Endometrial microvascular endothelial cells (primary cell): Measurements from ENCODE around the gene PLXNB1. TPM values are rescaled to one million over a fixed set of nuclear protein-coding genes. Genes with fewer than 3 reads are reported as not detected.

Experiments
- in situ Hi-C: cut with HindIII; loops from 2 replicates; pipeline ENCODE4 v1.10.0; 2017; ENCODE audit warnings: low sequenced_read_pairs, low pct_unique_long_range_greater_than_20kb; ENCODE audit errors: inconsistent ontology term
- total RNA-seq: library from RNA; depleted of rRNA; stranded (reverse); fragments of >200 nt; gene quantifications from one replicate; pipeline ENCODE4 v1.2.3, GENCODE V29; 2015; ENCODE audit errors: inconsistent ontology term

PLXNB1 gene
- total RNA-seq, 1 donor from 2014 or later, result 12.2 TPM

DNA sequence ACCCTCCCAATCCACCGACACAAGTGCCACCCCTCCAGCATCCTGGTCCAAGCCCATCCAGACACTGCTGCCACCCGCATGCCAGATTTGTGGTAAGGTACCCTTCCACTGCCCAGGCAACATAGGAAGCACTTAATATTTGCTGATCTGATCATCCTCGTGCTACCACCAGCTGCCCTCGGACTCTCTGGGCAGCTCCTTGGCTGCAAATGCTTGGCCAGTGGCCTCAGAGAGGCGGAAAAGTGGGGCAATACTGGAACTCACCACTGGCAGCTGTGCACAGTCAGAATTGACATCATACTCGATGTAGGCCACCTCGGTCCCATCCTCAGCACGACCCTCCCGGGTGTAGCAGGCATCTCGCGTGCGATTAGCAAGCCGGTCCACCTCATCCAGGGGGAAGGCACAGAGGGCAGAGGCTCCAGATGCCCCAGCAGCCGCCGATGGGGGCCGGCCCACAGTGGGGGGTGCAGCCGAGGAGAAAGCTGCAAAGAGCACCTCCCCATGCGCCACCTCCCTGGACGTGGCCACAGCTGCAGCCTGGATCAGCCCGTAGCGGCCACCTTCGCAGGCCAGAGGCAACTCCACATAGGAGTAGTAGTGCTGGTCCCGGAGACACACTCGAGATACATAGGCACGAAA lies 6.5 kb downstream of the PLXNB1 start:
- in situ Hi-C loops, result no loop called here

- in situ Hi-C loops, result no loop called here
Measured at GRCh38 chr3:48422681-48423080, 7.2 kb downstream of the PLXNB1 start.

GRCh38 chr3:48422272-48422671 lies 7.6 kb downstream of the PLXNB1 start:
- in situ Hi-C loops, result no loop called here

GRCh38 chr3:48420561-48420960 lies 9.3 kb downstream of the PLXNB1 start:
- in situ Hi-C loops, result no loop called here

DNA sequence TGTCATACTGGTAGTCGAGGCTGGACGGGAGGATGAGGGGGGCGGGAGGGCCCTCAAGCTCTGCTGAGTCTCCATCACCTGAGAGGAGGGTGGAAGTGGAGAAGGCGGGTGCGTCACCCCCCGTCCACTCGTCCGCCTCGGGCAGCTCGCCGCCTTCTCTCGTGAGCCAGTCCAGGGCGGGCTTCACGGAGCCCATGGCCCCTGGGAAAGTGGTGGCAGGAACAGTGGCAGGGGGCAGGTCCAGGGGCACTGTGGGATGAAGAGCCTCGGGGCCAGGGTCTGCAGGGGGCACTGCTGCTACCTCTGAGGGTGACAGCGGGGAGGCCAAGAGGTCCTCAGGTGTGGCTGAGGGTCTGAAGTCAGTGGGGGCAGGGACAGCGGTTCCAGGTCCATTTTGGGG lies 10.3 kb downstream of the PLXNB1 start:
- in situ Hi-C loops, result no loop called here

GRCh38 chr3:48419149-48419548 lies 10.7 kb downstream of the PLXNB1 start:
- in situ Hi-C loops, result no loop called here

- in situ Hi-C loops, result no loop called here
Measured at GRCh38 chr3:48418651-48419050, 11.2 kb downstream of the PLXNB1 start.

DNA sequence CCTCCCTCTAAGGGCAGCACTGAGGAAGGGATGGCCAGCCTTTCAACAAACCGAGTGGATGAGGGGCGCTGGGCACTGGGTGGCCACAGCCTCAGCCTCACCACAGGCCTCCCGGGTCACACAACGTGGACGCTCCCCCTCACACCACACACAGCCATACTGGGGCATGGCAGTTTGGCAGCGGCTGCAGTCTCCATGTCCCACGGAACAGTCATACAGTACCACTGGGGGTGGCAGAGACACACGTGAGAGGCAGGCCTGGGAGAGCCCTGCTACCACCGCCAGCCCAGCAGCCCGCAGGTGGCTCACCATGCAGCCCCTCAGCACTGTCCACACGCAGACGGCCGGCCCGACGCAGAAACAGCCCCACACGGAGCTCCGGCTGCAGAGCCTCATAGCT lies 11.7 kb downstream of the PLXNB1 start:
- in situ Hi-C loops, result no loop called here

- in situ Hi-C loops, result no loop called here
Measured at GRCh38 chr3:48417529-48418108, 12.3 kb downstream of the PLXNB1 start.

DNA sequence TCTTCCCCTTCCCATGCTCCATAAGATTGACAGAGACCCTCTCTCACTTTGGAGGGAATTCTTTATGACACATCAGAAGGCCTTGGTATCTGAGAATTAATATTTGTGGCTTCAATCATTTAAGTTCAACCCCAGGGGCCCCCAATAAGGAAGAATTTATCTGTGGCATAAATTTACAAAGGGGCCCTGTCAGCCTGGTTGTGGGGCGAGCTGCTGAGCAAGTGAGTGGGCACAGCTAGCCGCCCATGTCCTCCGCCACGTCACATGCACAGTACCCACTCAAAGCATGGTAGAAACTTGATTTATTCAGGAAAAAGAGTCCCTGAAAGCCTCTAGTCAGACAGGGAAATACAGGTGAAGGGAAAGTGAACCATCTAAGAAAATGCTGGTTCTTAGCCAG lies 13.3 kb downstream of the PLXNB1 start:
- in situ Hi-C loops, result no loop called here

- in situ Hi-C loops, result no loop called here
Measured at GRCh38 chr3:48416091-48416505, 13.8 kb downstream of the PLXNB1 start.

GRCh38 chr3:48415251-48415953 lies 14.5 kb downstream of the PLXNB1 start:
- in situ Hi-C loops, result no loop called here

- in situ Hi-C loops, result no loop called here
Measured at GRCh38 chr3:48414376-48415250, 15.3 kb downstream of the PLXNB1 start.

- in situ Hi-C loops, result no loop called here
Measured at GRCh38 chr3:48413611-48414010, 16.3 kb downstream of the PLXNB1 start.

GRCh38 chr3:48413086-48413485 lies 16.8 kb downstream of the PLXNB1 start:
- in situ Hi-C loops, result no loop called here

DNA sequence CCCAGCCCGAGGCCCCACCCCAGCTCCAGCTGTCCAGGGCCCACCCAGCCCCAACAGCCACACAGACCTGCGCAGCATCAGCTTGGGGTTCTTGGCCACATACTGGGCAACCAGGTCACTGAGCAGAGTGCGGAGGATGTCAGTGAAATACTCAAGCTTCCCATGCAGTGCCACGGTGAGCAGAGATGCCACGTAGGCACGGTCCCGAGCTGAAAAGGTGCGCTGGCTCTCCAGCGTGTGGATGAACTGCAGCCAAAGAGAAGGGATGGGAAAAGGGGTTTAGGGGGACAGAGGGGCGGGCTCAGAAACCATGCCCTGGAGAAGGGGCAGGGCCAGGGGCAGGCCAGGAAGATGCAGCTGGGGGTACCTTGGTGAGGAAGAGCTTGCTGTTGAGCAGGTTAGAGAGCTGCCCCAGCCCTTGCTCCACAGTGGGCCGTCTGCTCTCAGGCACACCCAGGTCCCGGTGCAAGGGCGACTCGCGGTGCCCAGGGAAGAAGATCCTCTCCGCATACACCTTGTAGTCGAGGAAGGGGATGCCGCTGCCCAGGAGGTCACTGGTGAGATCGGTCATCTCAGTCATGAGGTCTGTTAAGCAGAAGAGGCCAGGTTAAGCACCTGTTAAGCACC lies 17.4 kb downstream of the PLXNB1 start:
- in situ Hi-C loops, result no loop called here

DNA sequence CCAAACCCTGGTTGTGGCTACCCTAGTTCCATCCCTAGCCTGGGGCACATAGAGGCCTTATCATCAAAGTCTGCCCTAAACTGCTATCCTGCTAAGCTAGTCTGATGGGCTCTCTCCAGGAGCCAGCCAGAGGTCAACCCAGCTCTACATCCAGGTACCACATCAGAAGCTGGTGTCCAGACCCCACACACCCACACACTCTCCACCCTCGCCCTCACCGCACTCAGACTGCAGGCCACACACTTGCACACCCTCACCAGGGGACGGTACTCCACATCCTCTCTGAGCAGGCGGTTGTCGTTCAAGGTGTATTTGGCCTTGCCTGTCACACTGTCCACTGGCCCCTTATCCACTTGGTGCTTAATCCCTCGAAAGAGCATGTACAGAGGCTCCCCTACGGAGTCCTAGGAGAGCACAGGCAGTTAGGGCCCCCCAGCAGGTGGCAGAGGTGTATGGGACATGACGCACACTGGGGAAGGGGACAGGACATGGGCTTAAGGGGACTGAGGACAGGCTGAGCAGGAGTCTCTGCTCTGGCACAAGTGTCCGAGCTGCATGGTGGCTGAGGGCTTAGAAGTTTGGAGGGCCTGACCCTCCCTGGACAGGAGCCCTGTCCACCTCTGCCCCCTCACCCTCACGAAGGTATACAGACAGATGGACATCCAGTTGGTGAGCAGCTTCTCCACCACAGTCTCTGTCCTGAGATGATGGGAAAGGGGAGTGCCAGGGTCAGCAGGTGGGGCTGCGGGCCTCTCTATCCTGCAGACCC lies 18.1 kb downstream of the PLXNB1 start:
- in situ Hi-C loops, result no loop called here

DNA sequence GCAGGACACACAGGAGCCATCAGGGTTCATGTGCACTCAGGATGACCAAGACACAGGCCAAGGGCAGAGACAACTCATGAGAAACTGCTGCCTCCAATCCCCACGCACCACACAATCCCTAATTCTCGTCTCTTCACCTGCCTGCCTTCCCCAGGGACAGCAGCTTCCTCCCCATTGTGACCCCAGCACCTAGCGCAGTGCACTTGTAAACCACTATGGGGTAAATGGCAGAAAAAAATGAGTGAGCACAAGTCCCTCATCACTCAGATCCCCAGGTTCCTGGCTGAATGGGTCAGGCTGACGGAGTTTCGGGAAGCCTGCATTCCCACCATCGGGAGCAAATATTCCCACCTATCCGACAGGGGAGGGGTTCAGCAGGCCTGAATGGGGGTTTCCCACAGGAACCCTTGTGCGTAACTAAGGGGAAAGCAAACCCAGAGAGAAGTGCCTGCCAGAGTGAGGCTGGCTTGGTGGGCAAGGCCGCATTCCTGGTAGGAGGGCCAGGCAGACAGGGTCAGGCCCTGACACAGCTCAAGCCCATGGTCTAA lies 18.8 kb downstream of the PLXNB1 start:
- in situ Hi-C loops, result no loop called here
